OCI-LY1 (cell line): ENCODE results near the gene PEX13.

Experiments
- H2AFZ ChIP-seq: fragments of 200-600 bp; sonication (generic), shearing (Covaris generic); 2 replicates; pipeline ENCODE4 v1.6.0; 2014; ENCODE audit warnings: antibody characterized with exemption, mild to moderate bottlenecking, low read length
- H3F3A ChIP-seq: fragments of 200-600 bp; sonication (generic), shearing (Covaris generic); 2 replicates; pipeline ENCODE4 v1.6.0; 2014; ENCODE audit warnings: mild to moderate bottlenecking, antibody characterized with exemption, low read length, moderate library complexity; ENCODE audit not compliant: insufficient read depth
- H3K27ac ChIP-seq: fragments of 200-600 bp; sonication (generic); 2 replicates; pipeline ENCODE4 v1.5.1; 2014; ENCODE audit warnings: low read length, mixed run types, mild to moderate bottlenecking, low read depth; ENCODE audit not compliant: poor library complexity, severe bottlenecking
- H3K27me3 ChIP-seq: fragments of 200-600 bp; sonication (generic); 2 replicates; pipeline ENCODE4 v1.6.0; 2014; ENCODE audit warnings: antibody characterized with exemption, mild to moderate bottlenecking, low read length, moderate library complexity; ENCODE audit not compliant: insufficient read depth
- H3K36me3 ChIP-seq: fragments of 200-600 bp; sonication (generic); 2 replicates; pipeline ENCODE4 v1.6.1; 2014; ENCODE audit warnings: mild to moderate bottlenecking, antibody characterized with exemption, low read length, moderate library complexity, mixed read lengths; ENCODE audit not compliant: insufficient read depth
- H3K4me1 ChIP-seq: fragments of 200-600 bp; sonication (generic); 2 replicates; pipeline ENCODE4 v1.5.1; 2014; ENCODE audit warnings: mild to moderate bottlenecking, low read length, moderate library complexity; ENCODE audit not compliant: insufficient read depth, severe bottlenecking
- H3K4me2 ChIP-seq: fragments of 200-600 bp; sonication (generic), shearing (Covaris generic); 2 replicates; pipeline ENCODE4 v1.6.1; 2014; ENCODE audit warnings: low read length
- H3K4me3 ChIP-seq: fragments of 200-600 bp; sonication (generic); 2 replicates; pipeline ENCODE4 v1.5.1; 2014; ENCODE audit warnings: low read length, low read depth, mild to moderate bottlenecking, mixed read lengths; ENCODE audit not compliant: poor library complexity, severe bottlenecking
- H3K79me2 ChIP-seq: fragments of 200-600 bp; shearing (Covaris generic); 2 replicates; pipeline ENCODE4 v1.6.1; 2016; ENCODE audit warnings: mixed run types, low read length, mixed read lengths; ENCODE audit not compliant: insufficient read depth
- H3K9ac ChIP-seq: fragments of 200-600 bp; sonication (generic), shearing (Covaris generic); 2 replicates; pipeline ENCODE4 v1.6.1; 2014; ENCODE audit warnings: mild to moderate bottlenecking, low read length, mixed read lengths
- H3K9me2 ChIP-seq: fragments of 200-600 bp; sonication (generic), shearing (Covaris generic); 2 replicates; pipeline ENCODE4 v1.6.1; 2014; ENCODE audit warnings: low read depth, mild to moderate bottlenecking, low read length, mixed read lengths
- H3K9me3 ChIP-seq: fragments of 200-600 bp; shearing (Covaris generic); 2 replicates; pipeline ENCODE4 v1.6.1; 2014; ENCODE audit warnings: low read length, mixed read lengths
- H4K20me1 ChIP-seq: fragments of 200-600 bp; sonication (generic), shearing (Covaris generic); 2 replicates; pipeline ENCODE4 v1.6.0; 2016; ENCODE audit warnings: mild to moderate bottlenecking, low read length; ENCODE audit not compliant: insufficient read depth
- EZH2 ChIP-seq: fragments of 200-600 bp; sonication (generic), shearing (Covaris generic); IDR thresholded peaks from 2 replicates; pipeline ENCODE4 v1.8.0; 2017; ENCODE audit warnings: borderline replicate concordance, mixed run types, mild to moderate bottlenecking, antibody characterized with exemption, low read length, moderate library complexity, mixed read lengths
- TF ChIP-seq, protein P1 (sequence below): fragments of 200-600 bp; sonication (generic), shearing (Covaris generic); IDR thresholded peaks from 2 replicates; pipeline ENCODE4 v1.5.1; 2017; ENCODE audit warnings: mild to moderate bottlenecking, antibody characterized with exemption, low read length, moderate library complexity, mixed read lengths

PEX13 gene

DNA sequence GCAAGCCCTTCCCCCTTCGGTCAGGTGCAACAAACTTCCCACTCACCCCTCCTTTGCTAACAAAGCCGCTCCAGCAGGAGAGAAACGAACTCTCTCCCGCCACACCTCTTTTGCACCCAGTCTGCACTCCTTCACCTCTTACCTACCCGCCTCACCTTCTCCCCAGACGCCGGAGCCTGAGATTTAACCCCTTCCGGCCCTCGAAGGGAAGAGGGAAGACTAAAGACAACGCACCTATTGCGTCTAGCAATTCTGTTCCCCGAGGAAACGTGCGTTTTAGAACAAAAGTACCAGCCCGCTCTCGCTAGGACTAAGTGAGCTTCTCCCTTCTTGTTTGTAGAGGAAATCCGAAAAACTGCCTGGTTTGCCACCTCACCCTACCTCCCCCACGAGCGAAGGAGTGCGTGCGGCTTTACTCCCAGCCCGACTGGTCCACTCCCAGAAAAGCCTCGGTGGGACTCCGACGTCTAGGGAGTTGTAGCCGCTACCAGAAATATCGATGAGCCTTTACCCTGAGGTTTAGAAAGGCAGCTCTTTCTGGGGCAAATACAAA is 441 bp upstream of the PEX13 start:
- H3K27me3 ChIP-seq = no peaks in the 10 kb centered on the region
- peak overlapping the region; percentile 89 for H3K4me3 ChIP-seq
- H2AFZ ChIP-seq = peak overlapping the region; percentile 24
- H3K27ac ChIP-seq = peak overlapping the region; percentile 89
- H3K36me3 ChIP-seq = peaks cover 14% of the 10 kb centered on the region
- peaks cover 30% of the 10 kb centered on the region for H3K4me1 ChIP-seq
- H4K20me1 ChIP-seq = no peaks in the 10 kb centered on the region
- TF ChIP-seq, protein P1, sequence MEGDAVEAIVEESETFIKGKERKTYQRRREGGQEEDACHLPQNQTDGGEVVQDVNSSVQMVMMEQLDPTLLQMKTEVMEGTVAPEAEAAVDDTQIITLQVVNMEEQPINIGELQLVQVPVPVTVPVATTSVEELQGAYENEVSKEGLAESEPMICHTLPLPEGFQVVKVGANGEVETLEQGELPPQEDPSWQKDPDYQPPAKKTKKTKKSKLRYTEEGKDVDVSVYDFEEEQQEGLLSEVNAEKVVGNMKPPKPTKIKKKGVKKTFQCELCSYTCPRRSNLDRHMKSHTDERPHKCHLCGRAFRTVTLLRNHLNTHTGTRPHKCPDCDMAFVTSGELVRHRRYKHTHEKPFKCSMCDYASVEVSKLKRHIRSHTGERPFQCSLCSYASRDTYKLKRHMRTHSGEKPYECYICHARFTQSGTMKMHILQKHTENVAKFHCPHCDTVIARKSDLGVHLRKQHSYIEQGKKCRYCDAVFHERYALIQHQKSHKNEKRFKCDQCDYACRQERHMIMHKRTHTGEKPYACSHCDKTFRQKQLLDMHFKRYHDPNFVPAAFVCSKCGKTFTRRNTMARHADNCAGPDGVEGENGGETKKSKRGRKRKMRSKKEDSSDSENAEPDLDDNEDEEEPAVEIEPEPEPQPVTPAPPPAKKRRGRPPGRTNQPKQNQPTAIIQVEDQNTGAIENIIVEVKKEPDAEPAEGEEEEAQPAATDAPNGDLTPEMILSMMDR = no peak
- TF ChIP-seq EZH2 = no peak
- peaks cover 38% of the 10 kb centered on the region for H3K79me2 ChIP-seq
- H3K9me2 ChIP-seq = no peaks in the 10 kb centered on the region
- no peaks in the 10 kb centered on the region for H3K9me3 ChIP-seq
- no peaks in the 10 kb centered on the region for H3F3A ChIP-seq
- H3K4me2 ChIP-seq = peak overlapping the region; percentile 87
- H3K9ac ChIP-seq = peak overlapping the region; percentile 81

DNA sequence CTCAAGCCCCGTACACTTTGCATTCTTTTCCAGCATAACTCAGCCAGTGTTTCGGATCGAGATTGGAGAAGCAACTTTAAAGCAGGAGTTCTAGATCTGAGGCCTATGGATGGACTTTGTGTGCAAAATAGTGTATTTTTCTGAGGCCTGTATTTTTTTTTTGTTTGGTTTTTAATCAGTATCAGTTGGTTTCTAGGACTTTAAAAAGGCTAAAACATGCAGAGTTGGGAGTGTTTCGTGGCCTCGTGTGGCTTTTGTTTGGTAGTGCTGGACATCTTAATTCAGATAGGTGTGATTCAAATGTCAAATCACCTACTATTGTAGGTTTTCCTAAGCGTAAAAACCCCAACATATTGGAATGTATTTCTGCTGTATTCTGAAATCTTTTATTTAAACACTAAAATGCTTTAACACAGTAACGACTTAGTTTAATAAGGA is 817 bp downstream of the PEX13 start:
- Histone ChIP-seq H4K20me1 (no peaks in the 10 kb centered on the region), H3K27ac (peak overlapping the region; percentile 89), H2AFZ (no peak overlapping the region), H3K4me3 (peak overlapping the region; percentile 89), H3K4me2 (peak overlapping the region; percentile 87), H3K27me3 (no peaks in the 10 kb centered on the region), H3K9ac (peak overlapping the region; percentile 81), H3K9me3 (peaks cover 3% of the 10 kb centered on the region; the same call in 1 of the 2 replicates), H3K9me2 (no peaks in the 10 kb centered on the region), H3K36me3 (peaks cover 22% of the 10 kb centered on the region), H3F3A (no peaks in the 10 kb centered on the region), H3K79me2 (peaks cover 43% of the 10 kb centered on the region), H3K4me1 (peaks cover 30% of the 10 kb centered on the region)
- TF ChIP-seq EZH2 = no peak
- TF ChIP-seq, protein P1 = no peak

DNA sequence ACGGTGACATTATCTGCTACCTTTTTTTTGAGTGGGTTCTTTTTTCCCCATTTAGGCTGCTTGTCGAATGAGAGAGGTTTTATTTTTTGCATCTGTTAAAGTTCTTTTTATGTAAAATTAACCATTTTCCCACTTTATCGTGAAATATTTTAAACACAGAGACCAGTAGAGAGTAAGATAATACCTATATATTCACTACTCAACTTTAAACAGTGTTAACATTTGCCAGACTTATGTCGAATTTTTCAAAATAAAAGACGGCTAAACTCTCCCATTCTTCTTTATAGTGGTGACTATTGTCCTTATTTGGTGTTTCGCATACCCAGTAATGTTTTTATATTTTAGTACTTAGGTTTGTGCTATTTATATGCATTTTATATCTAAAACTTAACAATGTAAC is 1.3 kb downstream of the PEX13 start:
- Histone ChIP-seq H3K79me2 (peaks cover 43% of the 10 kb centered on the region), H3K4me3 (peak overlapping the region; percentile 89), H3K9ac (peak overlapping the region; percentile 81), H3K27me3 (no peaks in the 10 kb centered on the region), H3K4me2 (peak overlapping the region; percentile 87), H3K9me3 (peaks cover 3% of the 10 kb centered on the region; the same call in 1 of the 2 replicates), H4K20me1 (no peaks in the 10 kb centered on the region), H3K4me1 (peaks cover 30% of the 10 kb centered on the region), H3F3A (no peaks in the 10 kb centered on the region), H3K9me2 (no peaks in the 10 kb centered on the region), H3K27ac (peak overlapping the region; percentile 89), H3K36me3 (peaks cover 22% of the 10 kb centered on the region), H2AFZ (no peak overlapping the region)
- TF ChIP-seq, protein P1 = no peak
- no peak for TF ChIP-seq EZH2
